HG02870 (cell line): ENCODE data around the gene MEGF10.
"Not testable (repeated sequence)": the region's sequence is repeated elsewhere in the genome, so short reads cannot be mapped to it uniquely, and the experiment has no call there.

Experiments
- ATAC-seq: cut with Tn5 transposase; IDR thresholded peaks from one replicate; pipeline ENCODE4 v1.9.1; 2021; ENCODE audit warnings: mild to moderate bottlenecking, moderate library complexity; ENCODE audit not compliant: unreplicated experiment

The MEGF10 gene

DNA sequence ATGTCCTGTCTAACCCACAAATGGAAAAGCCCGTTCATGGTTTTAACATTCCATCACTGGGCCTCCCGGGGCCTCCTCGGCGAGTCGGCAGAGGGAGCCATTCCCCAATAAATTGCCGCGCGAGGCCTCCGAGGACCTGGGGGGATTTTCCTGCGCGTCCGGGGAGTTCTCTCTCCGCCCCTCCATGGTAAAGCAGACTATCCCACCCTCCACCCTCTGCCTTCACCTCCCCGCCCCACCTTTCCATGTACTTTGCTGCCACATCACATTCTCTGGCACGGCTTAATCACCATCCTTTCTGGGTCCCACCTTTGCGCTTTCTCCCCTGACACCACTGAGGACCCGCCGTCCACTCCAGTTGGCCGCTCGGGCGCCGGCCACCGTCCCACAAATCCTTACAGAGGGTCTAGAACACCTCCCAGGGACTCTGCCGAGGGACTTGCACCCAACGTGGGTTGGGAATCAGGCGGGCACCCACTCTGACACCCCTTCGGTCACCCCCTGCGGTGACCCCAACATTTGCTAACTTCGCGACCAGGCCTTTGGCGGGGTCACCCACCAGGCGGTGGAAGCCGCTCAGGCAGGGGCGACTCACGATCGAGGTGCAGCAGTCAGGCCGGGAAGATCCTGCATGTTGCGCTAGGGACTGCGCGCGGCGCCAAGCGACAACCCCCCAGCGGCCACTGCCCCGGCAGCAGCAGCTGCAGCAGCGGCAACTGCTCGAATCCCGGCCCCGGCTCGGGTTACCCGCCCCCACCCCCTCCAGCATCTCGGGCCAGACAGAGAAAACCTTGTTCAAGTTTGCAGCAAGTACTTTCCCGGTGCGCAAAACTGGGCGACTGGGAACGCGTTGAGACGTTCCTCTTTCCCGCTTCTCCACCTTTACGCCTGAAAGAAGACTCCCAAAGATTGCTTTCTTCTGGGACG, at the start of gene MEGF10:
Gene MEGF10 (plus strand): TSS at position 778 of the 927 bp plus-strand sequence. CDS start 40,513 bp downstream, outside the sequence.
- no peak for ATAC-seq

DNA sequence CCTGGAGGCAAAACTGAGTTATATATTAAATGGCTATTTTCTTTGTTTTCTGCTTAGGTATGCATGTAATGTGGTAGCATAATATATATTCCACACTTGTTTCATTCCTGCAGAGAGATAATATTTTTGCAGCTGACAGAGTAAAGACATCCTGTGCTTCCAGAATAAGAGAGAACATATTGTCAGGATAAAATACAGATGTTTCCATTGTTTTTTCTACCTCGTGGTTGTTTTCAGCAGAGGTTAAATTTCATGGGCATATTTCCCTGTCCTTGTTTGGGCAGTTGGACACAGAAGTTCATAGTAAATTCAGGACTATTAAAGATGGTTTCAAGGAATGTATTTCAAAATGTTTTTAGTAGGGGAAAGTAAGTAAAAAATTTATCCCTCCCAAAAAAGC, 47.6 kb upstream of the MEGF10 start:
- no peak for ATAC-seq

DNA sequence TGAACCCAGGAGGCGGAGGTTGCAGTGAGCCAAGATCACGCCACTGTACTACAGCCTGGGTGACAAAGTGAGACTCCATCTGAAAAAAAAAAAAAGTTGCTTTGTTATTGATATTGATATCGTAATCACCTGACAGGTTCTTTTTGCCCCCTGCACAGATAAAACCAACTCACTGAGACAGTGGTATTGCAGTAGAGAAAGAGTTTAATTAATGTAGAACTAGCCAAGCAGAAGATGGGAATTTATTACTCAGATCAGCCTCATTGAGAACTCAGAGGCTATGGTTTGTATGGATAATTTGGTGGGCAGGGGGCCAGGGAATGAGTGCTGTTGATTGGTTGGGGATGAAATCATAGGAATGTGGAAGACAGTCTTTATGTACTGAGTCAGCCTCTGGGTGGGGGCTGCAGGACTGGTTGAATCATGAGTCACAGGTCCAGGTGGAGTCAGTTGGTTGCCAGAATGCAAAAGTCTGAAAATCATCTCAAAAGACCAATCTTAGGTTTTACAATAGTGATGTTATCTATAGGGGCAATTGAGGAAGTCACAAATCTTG, 35.8 kb upstream of the MEGF10 start:
- no peak for ATAC-seq

DNA sequence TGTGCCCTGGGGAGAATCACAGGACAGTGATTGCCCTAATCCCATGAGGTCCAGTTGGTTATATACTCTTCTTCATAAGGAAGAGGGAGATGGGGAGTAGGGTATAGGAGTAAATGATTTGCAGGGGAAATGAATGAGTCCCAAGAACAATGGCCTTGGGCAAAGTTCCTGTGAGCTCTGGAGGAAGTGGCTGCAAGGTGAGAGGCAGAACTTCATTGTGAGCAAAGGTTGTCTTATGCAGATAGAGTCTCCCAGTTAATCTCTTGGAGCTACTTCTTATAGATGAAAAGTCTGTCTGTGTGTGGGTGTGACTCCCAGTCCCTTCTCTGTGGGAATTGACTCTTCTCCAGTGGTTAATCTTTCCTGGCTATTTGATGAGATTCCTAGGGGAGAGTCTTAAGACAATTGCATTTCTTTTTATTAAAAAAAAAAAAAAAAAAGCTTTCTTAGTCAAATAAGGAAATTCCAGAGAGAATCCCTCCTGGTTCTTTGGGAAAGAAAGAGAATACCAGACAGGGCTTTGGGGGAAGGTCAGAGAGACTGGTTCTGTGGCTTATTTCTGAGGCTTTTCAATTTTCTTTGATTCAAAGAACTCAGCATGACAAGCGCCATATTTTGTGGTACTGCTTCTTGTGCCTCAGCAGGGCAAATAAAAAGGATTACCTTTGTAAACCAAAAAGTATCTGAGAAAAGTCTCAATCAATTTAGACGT, 33.6 kb upstream of the MEGF10 start:
- ATAC-seq = no peak

DNA sequence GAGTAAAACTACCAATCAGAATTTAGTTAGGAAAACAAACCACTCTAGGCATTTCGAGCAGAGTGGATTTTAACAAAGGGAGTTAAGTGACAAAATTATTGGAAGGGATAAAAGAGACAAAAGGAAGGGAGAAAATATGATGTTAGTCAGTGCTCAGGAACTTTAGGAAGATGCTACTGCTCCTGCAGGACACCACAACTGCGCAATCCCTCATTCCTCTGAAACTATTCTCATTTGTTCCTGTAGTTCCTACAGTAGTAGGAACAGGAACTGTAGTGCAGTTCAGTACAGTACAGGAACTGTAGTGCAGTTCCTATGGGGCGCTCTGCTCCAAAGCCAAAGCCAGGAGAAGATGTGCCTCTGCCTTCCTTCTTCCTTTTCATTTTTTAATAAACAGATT, 29.9 kb upstream of the MEGF10 start:
- no peak for ATAC-seq

DNA sequence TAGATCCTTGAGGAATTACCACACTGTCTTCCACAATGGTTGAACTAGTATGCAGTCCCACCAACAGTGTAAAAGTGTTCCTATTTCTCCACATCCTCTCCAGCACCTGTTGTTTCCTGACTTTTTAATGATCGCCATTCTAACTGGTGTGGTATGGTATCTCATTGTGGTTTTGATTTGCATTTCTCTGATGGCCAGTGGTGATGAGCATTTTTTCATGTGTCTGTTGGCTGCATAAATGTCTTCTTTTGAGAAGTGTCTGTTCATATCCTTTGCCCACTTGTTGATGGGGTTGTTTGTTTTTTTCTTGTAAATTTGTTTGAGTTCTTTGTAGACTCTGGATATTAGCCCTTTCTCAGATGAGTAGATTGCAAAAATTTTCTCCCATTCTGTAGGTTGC, 25.1 kb upstream of the MEGF10 start:
- not testable (repeated sequence) for ATAC-seq

DNA sequence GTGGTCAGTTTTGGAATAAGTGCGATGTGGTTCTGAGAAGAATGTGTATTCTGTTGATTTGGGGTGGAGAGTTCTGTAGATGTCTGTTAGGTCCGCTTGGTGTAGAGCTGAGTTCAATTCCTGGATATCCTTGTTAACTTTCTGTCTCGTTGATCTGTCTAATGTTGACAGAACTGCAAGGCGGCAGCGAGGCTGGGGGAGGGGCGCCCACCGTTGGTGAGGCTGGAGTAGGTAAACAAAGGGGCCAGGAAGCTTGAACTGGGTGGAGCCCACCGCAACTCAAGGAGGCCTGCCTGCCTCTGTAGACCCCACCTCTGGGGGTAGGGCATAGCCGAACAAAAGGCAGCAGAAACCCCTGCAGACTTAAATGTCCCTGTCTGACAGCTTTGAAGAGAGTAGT, 22.3 kb upstream of the MEGF10 start:
- ATAC-seq = not testable (repeated sequence)

DNA sequence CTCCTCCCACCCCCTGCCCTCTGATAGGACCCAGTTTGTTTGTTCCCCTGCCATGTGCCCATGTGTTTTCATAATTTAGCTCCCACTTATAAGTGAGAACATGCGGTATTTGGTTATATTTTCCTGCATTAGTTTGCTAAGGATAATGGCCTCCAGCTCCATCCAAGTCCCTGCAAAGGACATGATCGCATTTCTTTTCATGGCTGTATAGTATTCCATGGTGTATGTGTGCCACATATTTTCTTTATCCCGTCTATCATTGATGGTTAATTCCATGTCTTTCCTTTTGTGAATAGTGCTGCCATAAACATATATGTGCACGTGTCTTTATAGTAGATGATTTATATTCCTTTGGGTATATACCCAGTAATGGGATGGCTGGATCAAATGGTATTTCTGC, 19.9 kb upstream of the MEGF10 start:
- not testable (repeated sequence) for ATAC-seq

DNA sequence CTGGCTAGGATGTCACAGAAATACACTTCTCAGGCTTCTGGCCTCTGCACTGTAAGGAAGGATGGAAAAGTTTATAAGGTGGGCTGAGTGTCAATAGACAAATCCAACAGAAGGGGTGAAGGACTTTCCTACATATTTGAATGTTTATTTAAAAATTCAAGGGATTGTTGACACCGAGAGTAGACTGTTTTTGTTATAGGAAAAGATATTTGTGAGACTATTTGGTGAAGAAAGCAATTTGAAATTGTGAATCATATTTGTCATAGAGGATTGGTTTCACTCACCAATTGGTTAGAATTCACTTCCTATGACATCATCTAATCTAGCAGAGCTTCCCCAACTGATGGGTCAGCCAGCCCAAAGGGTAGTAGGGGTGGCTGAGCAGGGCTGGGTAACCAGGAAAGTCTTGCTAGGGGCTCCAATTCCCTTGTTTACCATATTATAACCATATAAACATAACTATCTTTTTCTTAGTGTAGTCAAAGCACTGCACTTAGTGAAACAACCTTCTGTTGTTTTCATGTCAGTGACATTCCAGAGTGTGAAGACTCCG, 14.9 kb upstream of the MEGF10 start:
- ATAC-seq = no peak

DNA sequence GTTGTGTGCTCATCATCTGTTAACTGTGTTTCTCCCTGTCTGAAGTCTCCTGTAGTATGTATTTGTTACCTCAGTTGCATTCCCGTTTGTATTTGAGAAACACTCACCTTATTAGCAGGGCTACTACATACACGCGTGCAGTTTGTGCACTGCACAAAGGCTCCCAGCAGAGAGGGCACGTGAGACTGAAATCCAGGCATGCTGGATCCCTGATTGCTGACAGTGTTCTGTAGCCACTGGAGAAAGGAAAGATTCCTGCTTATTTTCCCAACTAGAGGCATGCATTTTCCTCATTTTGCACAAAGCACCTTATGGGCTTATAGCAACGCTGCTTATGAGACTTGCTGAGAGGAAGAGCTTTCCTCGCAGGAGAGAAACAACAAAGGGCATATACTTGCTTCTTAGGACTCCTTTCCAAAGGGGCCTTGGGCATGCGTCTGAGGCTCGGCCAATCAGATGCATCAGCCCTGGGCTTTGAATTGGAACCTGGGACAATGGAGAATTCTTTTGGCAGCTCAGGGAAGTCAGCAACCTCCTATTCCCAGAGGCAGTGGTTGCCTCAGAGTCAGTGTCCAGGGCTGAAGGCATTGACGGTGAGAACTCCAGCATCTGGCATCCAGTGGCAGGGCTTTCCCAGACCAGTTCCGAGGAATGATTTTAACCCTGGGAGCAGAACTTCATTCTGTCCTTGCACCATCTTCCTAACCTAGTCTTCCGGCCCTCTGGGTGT, 9.9 kb upstream of the MEGF10 start:
- no peak for ATAC-seq

DNA sequence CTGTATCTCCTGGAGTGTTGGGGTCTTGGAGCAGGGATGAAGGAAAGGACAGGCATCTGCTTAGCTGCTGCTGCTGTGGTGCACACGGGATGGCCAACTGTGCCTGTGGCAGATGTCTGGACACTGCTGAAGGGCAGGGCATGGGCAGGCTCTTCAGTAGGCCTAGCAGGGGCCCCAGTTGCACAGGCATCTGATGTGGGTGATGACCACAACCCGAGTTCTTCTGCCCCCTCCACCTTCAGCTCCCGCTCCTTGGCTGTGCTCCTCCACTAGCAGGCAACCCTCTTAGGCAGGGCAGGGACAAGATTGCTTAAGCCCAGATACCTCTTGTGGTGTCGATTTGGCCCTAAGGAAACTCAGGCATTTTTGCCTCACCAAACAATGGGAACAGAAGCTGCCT, 9.0 kb upstream of the MEGF10 start:
- no peak for ATAC-seq

DNA sequence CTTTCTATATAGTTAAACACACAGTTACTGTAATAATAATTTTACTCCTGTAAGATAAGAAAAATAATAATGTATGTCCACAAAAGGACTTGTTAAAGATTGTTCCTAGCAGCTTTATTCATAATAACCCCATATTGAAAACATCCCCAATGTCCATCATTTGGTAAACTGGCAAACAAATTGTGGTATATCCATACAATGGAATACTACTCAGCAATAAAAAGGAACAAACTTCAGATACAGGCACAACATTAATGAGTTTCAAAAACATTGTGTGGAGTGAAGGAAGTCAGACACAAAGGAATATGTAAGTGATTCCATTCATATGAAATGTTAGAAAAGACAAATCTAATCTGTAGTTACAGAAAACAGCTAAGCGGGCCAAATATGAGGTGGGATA, 1.9 kb upstream of the MEGF10 start:
- ATAC-seq = no peak

DNA sequence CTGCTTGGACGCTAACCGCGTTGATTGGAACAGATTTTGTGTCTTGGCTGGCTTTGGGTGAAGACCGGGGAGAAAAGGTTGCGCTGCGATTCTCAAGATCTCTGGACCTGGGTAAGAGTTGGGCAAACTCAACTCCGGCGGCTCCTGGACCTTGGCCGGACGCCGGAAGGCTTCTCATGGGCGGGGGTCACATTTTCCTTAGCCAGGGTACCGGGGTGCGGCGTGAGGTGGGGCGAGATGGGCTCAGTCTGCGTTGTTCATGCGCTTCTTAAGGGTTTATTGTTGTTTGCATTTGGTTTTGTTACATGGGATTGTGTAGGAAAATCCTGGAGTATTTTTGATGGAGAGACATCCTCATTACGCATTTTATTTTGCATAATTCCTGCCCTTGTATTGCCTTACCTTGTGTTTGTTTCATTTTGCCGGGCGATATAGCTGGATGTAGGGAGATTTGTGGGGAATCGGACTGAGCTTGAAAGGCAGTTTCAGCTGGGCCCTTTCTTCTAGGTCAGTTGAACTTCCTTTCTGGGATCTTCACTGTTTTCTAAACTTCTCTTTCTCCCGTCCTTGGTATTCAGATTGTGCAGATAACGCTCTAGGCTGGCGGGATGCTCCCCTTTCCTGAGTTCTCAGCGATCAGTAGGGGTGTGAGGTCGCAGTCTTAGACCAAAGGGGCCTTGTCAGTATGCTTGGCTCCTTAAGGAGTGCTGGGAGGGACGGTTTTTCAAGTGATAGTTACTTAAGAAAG, 524 bp downstream of the MEGF10 start:
- no peak for ATAC-seq

DNA sequence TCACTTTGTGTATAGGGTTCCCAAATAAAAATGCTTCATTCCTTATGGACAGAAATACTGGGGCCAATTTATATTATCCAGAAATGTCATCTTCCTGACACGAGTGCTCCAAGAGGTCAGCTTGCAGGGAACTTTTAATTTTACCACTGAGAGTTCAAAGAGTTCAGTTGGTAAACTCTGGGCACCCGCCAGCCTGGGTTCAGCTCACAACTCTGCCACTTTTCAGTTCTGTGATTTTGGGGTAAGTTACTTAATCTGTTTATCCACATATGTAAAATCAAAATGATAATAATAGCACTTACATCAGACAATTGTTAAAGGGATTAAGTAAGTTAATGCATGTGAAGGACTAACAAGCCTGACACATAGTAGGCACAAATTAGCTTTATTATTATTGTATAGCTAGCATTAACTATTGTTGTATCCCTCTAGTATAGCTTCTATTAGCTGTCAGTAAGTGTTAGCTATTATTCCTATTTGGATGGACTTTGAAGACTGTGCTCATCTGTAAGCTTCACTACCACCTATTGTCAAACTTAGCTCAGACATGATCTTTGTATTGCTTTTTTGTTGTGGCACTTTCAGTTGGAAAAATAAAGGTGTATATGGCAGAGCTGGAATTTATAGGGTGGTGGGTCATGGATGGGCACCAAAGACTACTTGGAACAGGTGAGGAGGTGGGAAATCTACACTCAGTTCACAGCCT, 1.6 kb downstream of the MEGF10 start:
- no peak for ATAC-seq

DNA sequence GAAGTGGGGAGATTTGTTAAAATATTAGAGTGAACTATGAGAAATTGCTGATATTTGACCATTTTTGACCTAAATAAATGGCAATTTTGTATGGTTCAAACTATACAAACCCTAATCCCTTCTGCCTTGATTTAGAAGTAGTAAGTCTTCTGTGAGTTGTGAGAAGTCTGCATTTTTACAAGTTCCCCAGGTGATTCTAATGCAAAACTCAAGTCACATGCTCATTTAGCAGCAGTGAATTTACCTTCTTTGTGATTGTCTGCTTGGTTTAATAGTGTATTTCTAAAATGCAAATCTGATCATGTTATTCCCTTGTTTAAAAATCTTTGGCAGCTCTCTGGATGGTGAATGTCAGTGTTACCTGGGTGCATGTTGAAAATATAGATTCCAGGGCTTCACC, 2.8 kb downstream of the MEGF10 start:
- ATAC-seq = no peak

DNA sequence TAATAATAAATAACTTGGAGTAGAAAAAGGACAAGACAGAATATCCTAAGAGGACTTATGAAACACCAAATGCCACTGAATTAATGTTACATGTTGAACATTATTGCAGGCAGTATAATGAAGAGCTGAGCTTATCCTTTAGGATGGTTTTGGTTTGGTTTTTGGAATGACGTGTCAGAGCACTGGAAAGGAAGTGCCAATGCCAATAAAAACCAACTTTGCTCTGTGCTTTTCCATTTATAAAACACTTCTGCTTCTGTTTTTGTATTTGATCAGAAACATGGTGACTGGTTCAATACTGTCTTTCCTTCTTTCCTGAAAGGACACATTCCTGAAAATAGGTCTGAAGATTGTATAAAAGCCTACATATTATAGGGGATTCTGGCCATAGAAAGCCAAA, 4.2 kb downstream of the MEGF10 start:
- no peak for ATAC-seq

DNA sequence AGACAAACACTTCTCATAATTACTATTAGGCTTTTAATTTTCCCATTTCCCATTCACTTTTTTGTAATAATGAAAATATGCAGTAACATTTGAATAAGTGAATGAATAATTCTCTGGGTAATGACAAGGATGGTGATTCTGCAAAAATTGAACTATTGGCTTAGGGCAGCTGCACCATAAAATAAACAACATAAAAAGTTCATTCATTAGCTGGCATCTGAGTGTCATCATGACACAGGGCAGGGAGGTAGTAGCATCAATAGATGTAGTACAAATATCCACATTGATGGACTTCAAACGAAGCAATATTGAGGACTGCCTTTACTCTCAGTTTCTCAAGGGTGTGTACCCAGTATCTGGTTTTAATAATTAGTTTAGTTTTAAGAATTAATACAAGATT, 4.9 kb downstream of the MEGF10 start:
- ATAC-seq = no peak

DNA sequence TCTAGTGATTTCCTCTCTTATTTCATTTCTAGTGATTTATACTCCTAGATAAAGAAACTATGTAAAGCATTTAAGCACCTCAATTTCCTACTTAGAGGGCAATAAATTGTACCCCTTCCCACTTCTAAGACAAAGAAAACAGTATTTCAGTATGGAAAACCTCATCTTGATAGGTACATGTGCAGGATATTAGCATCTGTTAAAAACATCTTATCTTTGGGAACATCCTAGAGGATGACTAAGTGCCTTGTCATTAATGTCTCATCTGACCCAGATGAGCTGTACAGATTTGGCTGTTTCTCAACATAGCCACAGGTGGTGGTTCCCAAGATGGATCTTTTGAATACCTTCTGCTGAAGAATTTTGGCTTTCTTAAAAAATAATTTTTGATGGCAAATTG, 5.7 kb downstream of the MEGF10 start:
- no peak for ATAC-seq

DNA sequence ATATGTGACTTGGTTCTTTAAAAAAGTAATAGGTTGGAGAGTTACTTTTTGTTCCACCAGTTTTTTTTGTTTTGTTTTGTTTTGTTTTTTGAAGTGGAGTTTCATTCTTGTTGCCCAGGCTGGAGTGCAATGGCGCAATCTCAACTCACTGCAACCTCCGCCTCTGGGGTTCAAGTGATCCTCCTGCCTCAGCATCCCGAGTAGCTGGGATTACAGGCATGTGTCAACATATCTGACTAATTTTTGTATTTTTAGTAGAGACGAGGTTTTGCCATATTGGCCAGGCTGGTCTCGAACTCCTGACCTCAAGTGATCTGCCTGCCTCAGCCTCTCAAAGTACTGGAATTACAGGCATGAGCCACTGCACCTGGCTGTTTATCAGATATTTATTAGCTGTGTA, 6.3 kb downstream of the MEGF10 start:
- not testable (repeated sequence) for ATAC-seq
